Dendritic cell treated with granulocyte-macrophage colony-stimulating factor and Interleukin-4, amounts not matched to agents 40 ng/mL and 50 ng/mL, for 4 days (primary cell): ENCODE results near the gene CYP4F3.
"Not testable (repeated sequence)": the region's sequence is repeated elsewhere in the genome, so short reads cannot be mapped to it uniquely, and the experiment has no call there.

Experiments used
- H3K27ac Mint-ChIP-seq: one replicate; pipeline ENCODE4 v1.8.0; 2022; ENCODE audit warnings: mild to moderate bottlenecking, mixed read lengths
- H3K27me3 Mint-ChIP-seq: one replicate; pipeline ENCODE4 v1.8.0; 2022; ENCODE audit warnings: mild to moderate bottlenecking, mixed read lengths
- H3K36me3 Mint-ChIP-seq: one replicate; pipeline ENCODE4 v1.8.0; 2022; ENCODE audit warnings: low read depth, mixed read lengths
- H3K4me1 Mint-ChIP-seq: one replicate; pipeline ENCODE4 v1.8.0; 2022; ENCODE audit warnings: low read depth, mixed read lengths
- H3K4me3 Mint-ChIP-seq: one replicate; pipeline ENCODE4 v1.8.0; 2022; ENCODE audit warnings: mild to moderate bottlenecking, moderate library complexity, mixed read lengths
- H3K9me3 Mint-ChIP-seq: one replicate; pipeline ENCODE4 v1.8.0; 2022; ENCODE audit warnings: mixed read lengths
- intact Hi-C: fragments of 100-400 bp; cut with micrococcal nuclease; formaldehyde crosslinking; loops from one replicate; pipeline ENCODE4 v1.15.0; 2022

Gene CYP4F3

GRCh38 chr19:15640904-15641597, 354 bp downstream of the CYP4F3 start:
- Mint-ChIP-seq H3K4me1 (peaks cover 40% of the 10 kb centered on the region), H3K36me3 (no peaks in the 10 kb centered on the region), H3K27me3 (no peaks in the 10 kb centered on the region), H3K27ac (no peak overlapping the region), H3K4me3 (no peak overlapping the region), H3K9me3 (no peaks in the 10 kb centered on the region)
- intact Hi-C loops: no loop called here

- Mint-ChIP-seq H3K27me3 (peaks cover 3% of the 10 kb centered on the region), H3K9me3 (no peaks in the 10 kb centered on the region), H3K27ac (no peak overlapping the region), H3K4me3 (no peak overlapping the region), H3K36me3 (no peaks in the 10 kb centered on the region), H3K4me1 (peaks cover 35% of the 10 kb centered on the region)
- intact Hi-C loops: no loop called here
These were observed 1.3 kb downstream of the CYP4F3 start for GRCh38 chr19:15641901-15642491.

- Mint-ChIP-seq H3K27me3 (peaks cover 5% of the 10 kb centered on the region), H3K36me3 (no peaks in the 10 kb centered on the region), H3K27ac (no peak overlapping the region), H3K9me3 (no peaks in the 10 kb centered on the region), H3K4me1 (peaks cover 35% of the 10 kb centered on the region), H3K4me3 (no peak overlapping the region)
- intact Hi-C loops: no loop called here
These were observed 2.1 kb downstream of the CYP4F3 start for GRCh38 chr19:15642807-15643206.

GRCh38 chr19:15643387-15643786, 2.7 kb downstream of the CYP4F3 start:
- Mint-ChIP-seq H3K27ac (no peak overlapping the region), H3K27me3 (peaks cover 6% of the 10 kb centered on the region), H3K9me3 (no peaks in the 10 kb centered on the region), H3K36me3 (no peaks in the 10 kb centered on the region), H3K4me1 (peaks cover 35% of the 10 kb centered on the region), H3K4me3 (no peak overlapping the region)
- intact Hi-C loops: no loop called here

GRCh38 chr19:15644066-15644741, 3.5 kb downstream of the CYP4F3 start:
- no peak overlapping the region for H3K27ac Mint-ChIP-seq
- H3K9me3 Mint-ChIP-seq: no peaks in the 10 kb centered on the region
- H3K27me3 Mint-ChIP-seq: peaks cover 7% of the 10 kb centered on the region
- H3K4me1 Mint-ChIP-seq: peaks cover 35% of the 10 kb centered on the region
- intact Hi-C loops: no loop called here
- no peak overlapping the region for H3K4me3 Mint-ChIP-seq
- no peaks in the 10 kb centered on the region for H3K36me3 Mint-ChIP-seq

- no peak overlapping the region for H3K27ac Mint-ChIP-seq
- peaks cover 10% of the 10 kb centered on the region for H3K27me3 Mint-ChIP-seq
- intact Hi-C loops: no loop called here
- H3K9me3 Mint-ChIP-seq: no peaks in the 10 kb centered on the region
- peaks cover 33% of the 10 kb centered on the region for H3K4me1 Mint-ChIP-seq
- H3K4me3 Mint-ChIP-seq: no peak overlapping the region
- no peaks in the 10 kb centered on the region for H3K36me3 Mint-ChIP-seq
These were observed 4.1 kb downstream of the CYP4F3 start for GRCh38 chr19:15644816-15645215.

- Mint-ChIP-seq H3K4me1 (no peaks in the 10 kb centered on the region), H3K36me3 (no peaks in the 10 kb centered on the region), H3K27me3 (peaks cover 26% of the 10 kb centered on the region), H3K4me3 (no peak overlapping the region), H3K9me3 (no peaks in the 10 kb centered on the region), H3K27ac (no peak overlapping the region)
- intact Hi-C loops: no loop called here
These were observed 8.8 kb downstream of the CYP4F3 start for GRCh38 chr19:15649526-15649925.

- H3K4me1 Mint-ChIP-seq, intact Hi-C loops, H3K27ac Mint-ChIP-seq, H3K4me3 Mint-ChIP-seq, H3K9me3 Mint-ChIP-seq, H3K36me3 Mint-ChIP-seq: not testable (repeated sequence)
- peaks cover 28% of the 10 kb centered on the region for H3K27me3 Mint-ChIP-seq
These were observed 9.4 kb downstream of the CYP4F3 start for GRCh38 chr19:15650123-15650522.

- intact Hi-C loops: no loop called here
- Mint-ChIP-seq H3K4me1 (no peaks in the 10 kb centered on the region), H3K9me3 (no peaks in the 10 kb centered on the region), H3K4me3 (no peak overlapping the region), H3K36me3 (no peaks in the 10 kb centered on the region), H3K27me3 (peaks cover 31% of the 10 kb centered on the region), H3K27ac (no peak overlapping the region)
These were observed 11.1 kb downstream of the CYP4F3 start for GRCh38 chr19:15651791-15652190.

GRCh38 chr19:15652559-15653278, 12.0 kb downstream of the CYP4F3 start:
- Mint-ChIP-seq H3K36me3 (no peaks in the 10 kb centered on the region), H3K27ac (no peak overlapping the region), H3K9me3 (no peaks in the 10 kb centered on the region), H3K27me3 (peaks cover 29% of the 10 kb centered on the region), H3K4me3 (no peak overlapping the region), H3K4me1 (no peaks in the 10 kb centered on the region)
- intact Hi-C loops: no loop called here

GRCh38 chr19:15656467-15656866, 15.8 kb downstream of the CYP4F3 start:
- Mint-ChIP-seq H3K9me3 (no peaks in the 10 kb centered on the region), H3K4me1 (no peaks in the 10 kb centered on the region), H3K4me3 (no peak overlapping the region), H3K27me3 (peaks cover 35% of the 10 kb centered on the region), H3K36me3 (no peaks in the 10 kb centered on the region), H3K27ac (no peak overlapping the region)
- intact Hi-C loops: no loop called here

- no peaks in the 10 kb centered on the region for H3K4me1 Mint-ChIP-seq
- no peak overlapping the region for H3K27ac Mint-ChIP-seq
- H3K36me3 Mint-ChIP-seq: no peaks in the 10 kb centered on the region
- H3K27me3 Mint-ChIP-seq: peaks cover 13% of the 10 kb centered on the region
- intact Hi-C loops: no loop called here
- no peaks in the 10 kb centered on the region for H3K9me3 Mint-ChIP-seq
- H3K4me3 Mint-ChIP-seq: no peak overlapping the region
These were observed 22.6 kb downstream of the CYP4F3 start for GRCh38 chr19:15663247-15663646.

GRCh38 chr19:15666186-15666585, 25.5 kb downstream of the CYP4F3 start:
- Mint-ChIP-seq H3K36me3 (no peaks in the 10 kb centered on the region), H3K4me3 (no peak overlapping the region), H3K4me1 (peaks cover 12% of the 10 kb centered on the region), H3K9me3 (no peaks in the 10 kb centered on the region), H3K27me3 (peaks cover 9% of the 10 kb centered on the region), H3K27ac (no peak overlapping the region)
- intact Hi-C loops: no loop called here

- Mint-ChIP-seq H3K27ac (no peak overlapping the region), H3K27me3 (peaks cover 7% of the 10 kb centered on the region), H3K4me1 (peaks cover 12% of the 10 kb centered on the region), H3K36me3 (no peaks in the 10 kb centered on the region), H3K4me3 (no peak overlapping the region), H3K9me3 (no peaks in the 10 kb centered on the region)
- intact Hi-C loops: no loop called here
These were observed 26.2 kb downstream of the CYP4F3 start for GRCh38 chr19:15666883-15667282.
